Heart left ventricle (tissue), 16 donors: ENCODE results near the gene JAG1. TPM values are rescaled to one million over a fixed set of nuclear protein-coding genes. Genes with fewer than 3 reads are reported as not detected.

Experiments
- ATAC-seq, 4 donors: fragments of 200-7000 bp; cut with Tn5 transposase; one replicate each; pipeline ENCODE4 v1.9.1; 2020 to 2022; ENCODE audit warnings: moderate library complexity in 4 of 4, mild to moderate bottlenecking in 3 of 4, moderate number of reproducible peaks in 1 of 4
- DNase-seq, 5 donors: peaks; one replicate each; pipeline ENCODE4 v3.0.0-alpha.2; 2020
- H3K27ac ChIP-seq, 12 donors: fragments of 200-600 bp; sonication (generic) in 4 of 12; one replicate each; pipeline versions ENCODE4 v1.5.0 to v1.8.0; 2016 to 2022; ENCODE audit warnings: mild to moderate bottlenecking in 2 of 12
- H3K27me3 ChIP-seq, 9 donors: fragments of 200-600 bp; sonication (generic) in 2 of 9; one replicate each; pipeline versions ENCODE4 v1.5.1 to v1.8.0; 2016 to 2022; ENCODE audit warnings: mild to moderate bottlenecking in 3 of 9
- H3K36me3 ChIP-seq, 9 donors: fragments of 200-600 bp; sonication (generic) in 2 of 9; one replicate each; pipeline versions ENCODE4 v1.5.0 to v1.8.0; 2018 to 2022; ENCODE audit warnings: mild to moderate bottlenecking in 2 of 9
- H3K4me1 ChIP-seq, 12 donors: fragments of 200-600 bp; sonication (generic) in 4 of 12; one replicate each; pipeline versions ENCODE4 v1.5.0 to v1.8.0; 2016 to 2022; ENCODE audit warnings: mild to moderate bottlenecking in 3 of 12
- H3K4me3 ChIP-seq, 12 donors: fragments of 200-600 bp; sonication (generic) in 4 of 12; one replicate each; pipeline versions ENCODE4 v1.5.0 to v1.8.0; 2017 to 2022; ENCODE audit warnings: mild to moderate bottlenecking in 9 of 12, moderate library complexity in 4 of 12
- H3K9me3 ChIP-seq, 12 donors: fragments of 200-600 bp; sonication (generic) in 4 of 12; one replicate each; pipeline versions ENCODE4 v1.5.0 to v1.8.0; 2016 to 2022; ENCODE audit warnings: mild to moderate bottlenecking in 1 of 12
- CTCF ChIP-seq, 12 donors: fragments of 200-600 bp; sonication (generic) in 4 of 12; IDR thresholded peaks; one replicate each; pipeline versions ENCODE4 v1.5.0 to v1.8.0; 2018 to 2022; ENCODE audit warnings: antibody characterized with exemption in 12 of 12, mild to moderate bottlenecking in 5 of 12
- POLR2A ChIP-seq, 2 donors: fragments of 450-650 bp; IDR thresholded peaks; one replicate each; pipeline ENCODE4 v1.6.1; 2017; ENCODE audit warnings: antibody characterized with exemption in 2 of 2, mild to moderate bottlenecking in 2 of 2, moderate library complexity in 2 of 2
- WGBS, 4 donors: extraction: QIAGEN DNeasy Blood & Tissue Kit in 2 of 4; methylation state at CpG; one replicate each; pipeline versions ENCODE4 v1.1.5 to v1.1.7; 2013 to 2018; 5-methylcytosine and 5-hydroxymethylcytosine counted together
- intact Hi-C, 10 donors: fragments of 100-400 bp; cut with DNase I; formaldehyde crosslinking; loops; one replicate each; pipeline versions ENCODE4 v1.11.1 to v1.14.2; 2022
- polyA plus RNA-seq, 2 donors: library from polyadenylated mRNA; stranded (reverse); fragments of 200-250 nt; gene quantifications; one replicate each; pipeline ENCODE4 v1.2.3, GENCODE V29; 2013
- total RNA-seq, 9 donors: library from RNA; depleted of rRNA in 2 of 9; stranded (reverse); fragments of >200 nt in 2 of 9; fragmentation: NEBNext Ultra II Directional in 3 of 9; extraction: Animal tissue kit (Norgen Biotek cat#: 25700) in 3 of 9; gene quantifications; one replicate each; pipeline versions ENCODE4 v1.1.0 to v1.2.4, GENCODE V29; 2016 to 2023
- donor health status: ischemic (EF 13 %, LVEDD 7.1; RV severe dilation, severe dysfunction).
- donor health status: healthy with polysubstance abuse.
- donor health status: DM: no; HTN: yes; CAD: no.
- donor health status: DM: no; HTN: no; CAD: no.
- donor health status: ischemic (EF 25% LVEDD 6.9; RV normal size, moderate dysfunction).
- donor health status: ischemic (EF 25% LVEDD 5.7; RV mildly dilated, moderate dysfunction).
- donor health status: healthy.
- donor health status: DM: yes; HTN: yes; CAD: no.
- donor health status: ischemic (EF 35%, LVEDD 5.7; RV mildly dilated, moderate dysfunction).
- donor health status: nonischemic (EF 11% LVEDD 7.7; RV severe dilation, severe dysfunction).
- donor health status: DM: yes; HTN: yes; CAD: no.
- donor health status: PGD.
- donor health status: ischemic (EF 29% LVEDD 5.4; RV normal size, mild dysfunction).
- donor health status: nonischemic (EF 23%, LVEDD 6.1; RV moderate dilation, normal function).

Gene JAG1
- total and polyA plus RNA-seq, 11 donors = 12.5 to 42.6 (median 24.9) TPM

GRCh38 chr20:10699941-10700340 lies 26.1 kb upstream of the JAG1 start:
- intact Hi-C loops = loop anchor here in 1 of 10 donors (10.0 kb wide), 1 partner anchor 295 kb away; no protein-coding TSS in a partner anchor

GRCh38 chr20:10699489-10699888 lies 25.7 kb upstream of the JAG1 start:
- intact Hi-C loops = loop anchor here in 1 of 10 donors (10.0 kb wide), 1 partner anchor 295 kb away; no protein-coding TSS in a partner anchor
- WGBS, 4 donors = 55 to 71% (median 64%) methylated on average over 2 of the region's 2 CpGs
- ATAC-seq = no peak

More at GRCh38 chr20:10699941-10700340, 26.1 kb upstream of the JAG1 start:
- no peaks in the 10 kb centered on the region for H3K36me3 ChIP-seq
- DNase-seq = no peak
- no peak overlapping the region for H3K4me3 ChIP-seq
- peaks cover 0 to 5% (median 0%) of the 10 kb centered on the region in 12 donors for H3K4me1 ChIP-seq
- H3K9me3 ChIP-seq = no peaks in the 10 kb centered on the region
- no peaks in the 10 kb centered on the region for H3K27me3 ChIP-seq
- TF ChIP-seq CTCF (IDR thresholded peaks at IDR 0.05) = no peak
- TF ChIP-seq POLR2A (IDR thresholded peaks at IDR 0.05) = no peak
- 62 to 91% (median 78%) methylated on average over 2 of the region's 2 CpGs for WGBS, 4 donors
- no peak for ATAC-seq
- H3K27ac ChIP-seq = no peak overlapping the region

GRCh38 chr20:10696650-10697049 lies 22.9 kb upstream of the JAG1 start:
- no peaks in the 10 kb centered on the region for H3K36me3 ChIP-seq
- WGBS, 4 donors = 71 to 84% (median 76%) methylated on average over 5 of the region's 5 CpGs
- intact Hi-C loops = loop anchor here in 1 of 10 donors (10.0 kb wide), 1 partner anchor 298 kb away; no protein-coding TSS in a partner anchor
- TF ChIP-seq POLR2A (IDR thresholded peaks at IDR 0.05) (no peak), CTCF (IDR thresholded peaks at IDR 0.05) (peak in 11 of 12 donors; percentile 23 to 58 (median 47))
- H3K4me3 ChIP-seq = no peak overlapping the region
- H3K27me3 ChIP-seq = no peaks in the 10 kb centered on the region
- peaks cover 0 to 9% (median 0%) of the 10 kb centered on the region in 12 donors for H3K4me1 ChIP-seq
- H3K9me3 ChIP-seq = no peaks in the 10 kb centered on the region
- no peak overlapping the region for H3K27ac ChIP-seq
- DNase-seq (no peak), ATAC-seq (no peak)

More at GRCh38 chr20:10699489-10699888, 25.7 kb upstream of the JAG1 start:
- no peak overlapping the region for H3K4me3 ChIP-seq
- peaks cover 0 to 5% (median 0%) of the 10 kb centered on the region in 12 donors for H3K4me1 ChIP-seq
- H3K36me3 ChIP-seq = no peaks in the 10 kb centered on the region
- TF ChIP-seq CTCF (IDR thresholded peaks at IDR 0.05) (no peak), POLR2A (IDR thresholded peaks at IDR 0.05) (no peak)
- no peak for DNase-seq
- no peak overlapping the region for H3K27ac ChIP-seq
- H3K9me3 ChIP-seq = no peaks in the 10 kb centered on the region
- no peaks in the 10 kb centered on the region for H3K27me3 ChIP-seq

GRCh38 chr20:10689385-10689784 lies 15.6 kb upstream of the JAG1 start:
- H3K36me3 ChIP-seq = no peaks in the 10 kb centered on the region
- H3K27ac ChIP-seq = no peak overlapping the region
- ATAC-seq (no peak), DNase-seq (no peak)
- no peak overlapping the region for H3K4me3 ChIP-seq
- intact Hi-C loops = no loop called here
- peaks cover 0 to 9% (median 0%) of the 10 kb centered on the region in 12 donors for H3K4me1 ChIP-seq
- H3K9me3 ChIP-seq = no peaks in the 10 kb centered on the region
- no peak for TF ChIP-seq CTCF (IDR thresholded peaks at IDR 0.05)
- TF ChIP-seq POLR2A (IDR thresholded peaks at IDR 0.05) = no peak
- 89 to 96% (median 90%) methylated on average over 1 of the region's 1 CpG for WGBS, 4 donors
- H3K27me3 ChIP-seq = no peaks in the 10 kb centered on the region
